ENCODE results near the gene CYSRT1. TPM values are rescaled to one million over a fixed set of nuclear protein-coding genes. Genes with fewer than 3 reads are reported as not detected.

The CYSRT1 gene
- total and polyA plus RNA-seq, 10 donors, result 0.36 to 0.94 (median 0.64) TPM; not detected in 5

DNA sequence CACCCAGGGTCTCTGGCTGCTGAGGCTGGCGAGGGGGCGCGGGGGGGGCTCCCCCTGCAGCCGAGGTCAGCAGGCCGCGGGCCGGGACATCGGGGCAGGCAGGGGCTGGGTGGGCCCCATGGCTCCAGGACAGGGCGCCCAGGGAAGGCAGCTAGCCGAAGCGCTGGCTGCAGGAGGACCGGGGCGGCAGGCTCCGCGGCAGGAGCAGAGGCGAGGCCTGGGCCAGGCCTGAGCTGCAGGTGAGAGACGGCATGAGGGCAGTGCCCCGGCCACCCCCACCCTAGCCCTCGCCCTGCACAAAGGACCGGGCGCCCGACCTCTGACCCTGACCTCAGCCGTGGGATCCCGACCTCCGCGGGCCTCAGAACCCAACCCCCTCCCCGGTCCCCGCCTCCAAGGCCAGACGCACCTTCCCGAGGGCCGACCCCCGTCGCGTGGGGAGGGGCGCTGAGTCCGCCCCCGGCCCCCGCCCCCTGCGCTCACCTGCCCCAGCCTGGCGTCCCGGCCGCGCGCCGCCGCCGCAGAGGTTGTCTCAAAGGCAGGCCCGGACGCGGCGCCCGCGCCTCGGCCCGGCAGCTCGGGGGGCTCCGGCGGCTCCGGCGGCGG is 3.4 kb upstream of the CYSRT1 start:
- TF ChIP-seq POLR2AphosphoS5 (IDR thresholded peaks at IDR 0.05) (no peak), POLR2A (IDR thresholded peaks at IDR 0.05) (no peak)
- TF ChIP-seq, protein P1, sequence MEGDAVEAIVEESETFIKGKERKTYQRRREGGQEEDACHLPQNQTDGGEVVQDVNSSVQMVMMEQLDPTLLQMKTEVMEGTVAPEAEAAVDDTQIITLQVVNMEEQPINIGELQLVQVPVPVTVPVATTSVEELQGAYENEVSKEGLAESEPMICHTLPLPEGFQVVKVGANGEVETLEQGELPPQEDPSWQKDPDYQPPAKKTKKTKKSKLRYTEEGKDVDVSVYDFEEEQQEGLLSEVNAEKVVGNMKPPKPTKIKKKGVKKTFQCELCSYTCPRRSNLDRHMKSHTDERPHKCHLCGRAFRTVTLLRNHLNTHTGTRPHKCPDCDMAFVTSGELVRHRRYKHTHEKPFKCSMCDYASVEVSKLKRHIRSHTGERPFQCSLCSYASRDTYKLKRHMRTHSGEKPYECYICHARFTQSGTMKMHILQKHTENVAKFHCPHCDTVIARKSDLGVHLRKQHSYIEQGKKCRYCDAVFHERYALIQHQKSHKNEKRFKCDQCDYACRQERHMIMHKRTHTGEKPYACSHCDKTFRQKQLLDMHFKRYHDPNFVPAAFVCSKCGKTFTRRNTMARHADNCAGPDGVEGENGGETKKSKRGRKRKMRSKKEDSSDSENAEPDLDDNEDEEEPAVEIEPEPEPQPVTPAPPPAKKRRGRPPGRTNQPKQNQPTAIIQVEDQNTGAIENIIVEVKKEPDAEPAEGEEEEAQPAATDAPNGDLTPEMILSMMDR (IDR thresholded peaks at IDR 0.05 in 8 of 11, conservative IDR thresholded peaks at IDR 0.05 in 3 of 11), result no peak
- 7 to 18% (median 10%) methylated on average over 13 to 61 of the region's 61 CpGs for WGBS, 5 donors
- H3K36me3 ChIP-seq, result peaks cover 0 to 17% (median under 1%) of the 10 kb centered on the region in 6 donors
- H3K9me3 ChIP-seq, result no peaks in the 10 kb centered on the region
- H3K27ac ChIP-seq, result no peak overlapping the region
- intact Hi-C loops (cut with DNase I; ENCODE audit: low total_unique reads), result loop anchor here (2.0 to 5.0 kb wide), 2 partner anchors 17 to 104 kb away; partner anchors contain the start of genes NDOR1 and TMEM203
- H3K4me3 ChIP-seq, result peak overlapping the region in 6 of 8 donors; percentile 13 to 81 (median 30)
- peaks cover 8 to 69% (median 42%) of the 10 kb centered on the region in 6 donors for H3K4me1 ChIP-seq
- H3K27me3 ChIP-seq (replicated peaks in 1 of 7), result peaks cover 0 to 18% (median 4%) of the 10 kb centered on the region in 7 donors
- DNase-seq, result no peak

GRCh38 chr9:137222190-137223077 is 2.5 kb upstream of the CYSRT1 start, which contains the start of gene RNF208:
RNF208 (minus strand) TSS chr9:137222240; CDS start chr9:137221212, 1,028 bp downstream.
- intact Hi-C loops (cut with DNase I; ENCODE audit: low total_unique reads), result loop anchor here (2.0 to 5.0 kb wide), 2 partner anchors 18 to 105 kb away; partner anchors contain the start of genes NDOR1 and TMEM203
- peak within 1 kb of the TSS; percentile 37 to 94 (median 90) for H3K27ac ChIP-seq
- H3K4me3 ChIP-seq, result peak within 1 kb of the TSS; percentile 29 to 81 (median 62)
- DNase-seq, result peak; percentile 88
- peaks cover 8 to 66% (median 40%) of the 10 kb centered on the region in 6 donors for H3K4me1 ChIP-seq
- peaks cover 0 to 8% (median 0%) of the 10 kb centered on the region in 6 donors for H3K36me3 ChIP-seq
- WGBS, 5 donors, result 3 to 8% (median 5%) methylated on average over 28 to 88 of the region's 88 CpGs
- peaks cover 0 to 26% (median 4%) of the 10 kb centered on the region in 7 donors for H3K27me3 ChIP-seq (replicated peaks in 1 of 7)
- TF ChIP-seq, protein P1 (IDR thresholded peaks at IDR 0.05 in 8 of 11, conservative IDR thresholded peaks at IDR 0.05 in 3 of 11), result no peak
- no peak for TF ChIP-seq POLR2AphosphoS5 (IDR thresholded peaks at IDR 0.05)
- no peak for TF ChIP-seq POLR2A (IDR thresholded peaks at IDR 0.05)
- no peaks in the 10 kb centered on the region for H3K9me3 ChIP-seq

- H3K27ac ChIP-seq, result peak overlapping the region; percentile 86 to 94 (median 90)
- intact Hi-C loops (cut with DNase I; ENCODE audit: low total_unique reads), result loop anchor here (2.0 to 5.0 kb wide), 2 partner anchors 19 to 106 kb away; partner anchors contain the start of genes NDOR1 and TMEM203
- H3K27me3 ChIP-seq (replicated peaks in 1 of 7), result peaks cover 0 to 33% (median 7%) of the 10 kb centered on the region in 7 donors
Observed at GRCh38 chr9:137223078-137223970, 1.6 kb upstream of the CYSRT1 start.

More at GRCh38 chr9:137223078-137223970, 1.6 kb upstream of the CYSRT1 start:
- H3K4me1 ChIP-seq, result peaks cover 8 to 60% (median 34%) of the 10 kb centered on the region in 6 donors
- 0 to 1% (median 1%) methylated on average over 24 to 63 of the region's 63 CpGs for WGBS, 5 donors
- H3K4me3 ChIP-seq, result peak overlapping the region; percentile 54 to 81 (median 63)
- H3K9me3 ChIP-seq, result no peaks in the 10 kb centered on the region
- no peaks in the 10 kb centered on the region for H3K36me3 ChIP-seq
- TF ChIP-seq POLR2AphosphoS5 (IDR thresholded peaks at IDR 0.05) (peak; percentile 86 to 90 (median 88)), POLR2A (IDR thresholded peaks at IDR 0.05) (peak in 2 of 3 donors; percentile 39 to 44)
- TF ChIP-seq, protein P1 (IDR thresholded peaks at IDR 0.05 in 8 of 11, conservative IDR thresholded peaks at IDR 0.05 in 3 of 11), result peak in 1 of 11 experiments; percentile 22
- DNase-seq, result peak; percentile 99

All from spleen (tissue), 11 donors.